ENCODE data around the gene IL17B.

Gene IL17B

DNA sequence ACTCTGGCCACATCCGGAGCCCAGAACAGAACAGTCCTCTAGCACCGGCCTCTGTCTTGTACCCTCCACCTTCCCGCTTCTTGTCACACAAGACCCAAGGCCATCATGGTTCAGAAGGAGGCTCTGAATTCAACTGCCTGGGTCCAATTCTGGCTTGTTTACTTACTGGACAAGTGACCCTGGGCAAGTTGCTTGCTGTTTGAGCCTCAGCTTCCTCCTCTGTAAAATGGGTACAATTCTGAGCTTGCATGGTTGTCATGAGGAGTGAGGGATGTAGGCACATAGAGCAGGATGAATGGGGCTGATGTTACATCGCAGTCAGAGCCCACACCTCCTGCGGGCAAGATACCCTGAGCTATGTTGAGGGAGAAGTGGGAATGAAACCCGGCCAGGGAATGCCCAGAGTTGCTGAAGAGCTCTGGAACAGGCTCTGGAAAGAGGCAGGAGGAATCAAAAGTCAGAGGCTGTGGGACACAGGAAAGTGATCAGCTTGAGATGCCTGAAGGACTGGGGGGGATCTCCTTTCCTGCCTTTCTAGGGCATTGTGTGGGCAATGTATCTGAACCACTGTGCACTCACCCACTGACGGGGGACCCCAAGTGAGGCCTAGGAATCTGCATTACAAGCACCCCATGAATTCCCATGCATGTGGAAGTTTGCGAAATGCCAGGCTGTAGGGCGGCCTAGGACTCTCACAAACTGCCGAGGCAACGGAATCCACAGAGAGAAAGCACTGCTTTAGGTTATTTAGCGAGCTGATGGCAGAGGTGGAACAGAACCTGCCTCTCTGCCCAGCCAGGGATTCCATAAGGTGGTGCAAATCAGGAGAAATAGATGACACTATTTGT is 29.4 kb upstream of the IL17B start:
- H3K4me2 ChIP-seq (ENCODE audit: low read length), result no peak overlapping the region
- no peaks in the 10 kb centered on the region for H3K79me2 ChIP-seq (ENCODE audit: control insufficient read depth, low read length)

DNA sequence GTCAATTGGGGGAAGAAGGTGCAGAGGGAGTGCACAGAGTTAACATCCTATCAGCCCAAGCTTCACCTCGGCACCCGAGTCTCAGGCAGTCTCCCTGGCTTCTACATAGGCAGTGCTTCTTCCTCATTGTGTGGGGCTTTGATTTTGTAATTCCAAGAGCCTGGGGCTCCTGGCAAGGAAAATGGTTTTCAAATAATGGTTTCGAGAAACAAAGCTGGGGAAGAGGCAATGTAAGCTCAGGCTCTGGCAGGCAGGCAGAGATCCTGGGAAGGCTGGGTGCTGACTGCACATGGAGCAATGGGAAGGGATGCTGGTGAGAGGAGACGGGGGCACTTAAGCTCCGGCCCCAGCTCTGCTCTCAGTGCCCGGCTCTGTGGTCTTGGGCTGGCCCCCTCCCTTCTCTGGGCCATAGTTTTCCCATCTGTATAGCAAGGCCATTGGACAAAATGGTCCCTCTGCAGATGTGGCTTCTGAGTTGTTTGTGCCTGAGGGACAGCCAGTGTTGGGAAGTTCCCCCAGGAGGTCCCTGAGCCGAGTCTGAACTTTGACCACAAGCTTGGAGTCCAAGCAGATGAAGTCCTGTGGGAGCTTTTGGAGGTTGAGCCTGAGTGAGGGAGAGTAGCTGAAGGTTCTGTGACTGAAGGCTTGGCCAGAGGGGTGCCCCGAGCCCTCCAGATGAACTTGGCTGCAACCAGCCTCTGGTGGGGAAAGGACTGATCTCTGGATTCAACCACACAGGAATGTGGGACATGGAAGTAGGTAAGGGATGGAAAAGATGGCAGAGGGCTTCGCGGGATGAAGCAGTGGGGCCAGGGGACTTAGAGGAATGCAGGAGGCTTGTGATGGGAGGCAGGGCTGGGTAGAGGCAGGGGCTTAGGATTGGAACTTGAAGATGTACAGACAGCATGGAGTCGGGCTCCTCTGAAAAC is 28.5 kb upstream of the IL17B start:
- H3K9me2 ChIP-seq (replicated peaks; ENCODE audit: control insufficient read depth, low read length), result no peaks in the 10 kb centered on the region
- peaks cover 7% of the 10 kb centered on the region; the same call in 1 of the 2 replicates for H3K4me1 ChIP-seq (ENCODE audit: control insufficient read depth, low read length)
- no peak overlapping the region for H3K27ac ChIP-seq (ENCODE audit: low read depth, low read length)
- no peak for TF ChIP-seq EZH2phosphoT487 (IDR thresholded peaks at IDR 0.05; ENCODE audit: borderline replicate concordance, low read length)
- no peak for TF ChIP-seq CTCF (IDR thresholded peaks at IDR 0.05; ENCODE audit: low read depth, low read length, poor library complexity, severe bottlenecking)
- no peaks in the 10 kb centered on the region for H4K20me1 ChIP-seq (ENCODE audit: control insufficient read depth, insufficient read depth, low read depth, low read length)
- no peaks in the 10 kb centered on the region for H3K79me2 ChIP-seq (ENCODE audit: control insufficient read depth, low read length)
- H3K4me2 ChIP-seq (ENCODE audit: low read length), result no peak overlapping the region
- H3K27me3 ChIP-seq (ENCODE audit: control insufficient read depth, low read length), result peaks cover 28% of the 10 kb centered on the region
- H3K36me3 ChIP-seq (ENCODE audit: control insufficient read depth, low read length), result no peaks in the 10 kb centered on the region
- no peaks in the 10 kb centered on the region for H3K9me3 ChIP-seq (ENCODE audit: control insufficient read depth, insufficient read depth, low read length)
- no peaks in the 10 kb centered on the region for H3F3A ChIP-seq (ENCODE audit: control insufficient read depth, insufficient read depth)
- no peak overlapping the region for H3K4me3 ChIP-seq (ENCODE audit: low read length)

More for the DNA sequence above, 29.4 kb upstream of the IL17B start:
- peaks cover 7% of the 10 kb centered on the region; the same call in 1 of the 2 replicates for H3K4me1 ChIP-seq (ENCODE audit: control insufficient read depth, low read length)
- no peaks in the 10 kb centered on the region for H3K36me3 ChIP-seq (ENCODE audit: control insufficient read depth, low read length)
- H4K20me1 ChIP-seq (ENCODE audit: control insufficient read depth, insufficient read depth, low read depth, low read length), result no peaks in the 10 kb centered on the region
- no peak overlapping the region for H3K4me3 ChIP-seq (ENCODE audit: low read length)
- no peaks in the 10 kb centered on the region for H3K9me2 ChIP-seq (replicated peaks; ENCODE audit: control insufficient read depth, low read length)
- no peak for TF ChIP-seq CTCF (IDR thresholded peaks at IDR 0.05; ENCODE audit: low read depth, low read length, poor library complexity, severe bottlenecking)
- no peak for TF ChIP-seq EZH2phosphoT487 (IDR thresholded peaks at IDR 0.05; ENCODE audit: borderline replicate concordance, low read length)
- H3F3A ChIP-seq (ENCODE audit: control insufficient read depth, insufficient read depth), result no peaks in the 10 kb centered on the region
- H3K9me3 ChIP-seq (ENCODE audit: control insufficient read depth, insufficient read depth, low read length), result no peaks in the 10 kb centered on the region
- H3K27me3 ChIP-seq (ENCODE audit: control insufficient read depth, low read length), result peaks cover 30% of the 10 kb centered on the region
- no peak overlapping the region for H3K27ac ChIP-seq (ENCODE audit: low read depth, low read length)

GRCh38 chr5:149406979-149407306 is 27.9 kb upstream of the IL17B start:
- no peak overlapping the region for H3K27ac ChIP-seq (ENCODE audit: low read depth, low read length)
- peak overlapping the region; percentile 14 for H3K4me2 ChIP-seq (ENCODE audit: low read length)
- peaks cover 32% of the 10 kb centered on the region for H3K27me3 ChIP-seq (ENCODE audit: control insufficient read depth, low read length)
- H3F3A ChIP-seq (ENCODE audit: control insufficient read depth, insufficient read depth), result no peaks in the 10 kb centered on the region
- H3K4me1 ChIP-seq (ENCODE audit: control insufficient read depth, low read length), result peaks cover 7% of the 10 kb centered on the region; the same call in 1 of the 2 replicates
- H3K4me3 ChIP-seq (ENCODE audit: low read length), result no peak overlapping the region
- no peaks in the 10 kb centered on the region for H3K9me2 ChIP-seq (replicated peaks; ENCODE audit: control insufficient read depth, low read length)
- H3K79me2 ChIP-seq (ENCODE audit: control insufficient read depth, low read length), result no peaks in the 10 kb centered on the region
- no peaks in the 10 kb centered on the region for H3K36me3 ChIP-seq (ENCODE audit: control insufficient read depth, low read length)
- TF ChIP-seq CTCF (IDR thresholded peaks at IDR 0.05; ENCODE audit: low read depth, low read length, poor library complexity, severe bottlenecking) (no peak), EZH2phosphoT487 (IDR thresholded peaks at IDR 0.05; ENCODE audit: borderline replicate concordance, low read length) (no peak)
- no peaks in the 10 kb centered on the region for H3K9me3 ChIP-seq (ENCODE audit: control insufficient read depth, insufficient read depth, low read length)
- H4K20me1 ChIP-seq (ENCODE audit: control insufficient read depth, insufficient read depth, low read depth, low read length), result no peaks in the 10 kb centered on the region

Measured in DOHH2 (cell line).